Uterus (tissue), 2 donors: Measurements from ENCODE around the gene FDX1.

Source experiments
- POLR2A ChIP-seq, 2 donors: fragments of 450-650 bp; IDR thresholded peaks; one replicate each; pipeline ENCODE4 v1.6.1; 2016; ENCODE audit warnings: antibody characterized with exemption in 2 of 2, mild to moderate bottlenecking in 1 of 2, moderate library complexity in 1 of 2
- TF ChIP-seq, protein P1 (sequence below), 4 experiments: fragments of 200-600 bp in 2 of 4; fragments of 450-650 bp in 2 of 4; sonication (generic) in 2 of 4; IDR thresholded peaks; one replicate each; pipeline ENCODE4 v1.5.1; 2016 to 2019; ENCODE audit warnings: antibody characterized with exemption in 4 of 4, mild to moderate bottlenecking in 2 of 4, moderate library complexity in 1 of 4

DNA sequence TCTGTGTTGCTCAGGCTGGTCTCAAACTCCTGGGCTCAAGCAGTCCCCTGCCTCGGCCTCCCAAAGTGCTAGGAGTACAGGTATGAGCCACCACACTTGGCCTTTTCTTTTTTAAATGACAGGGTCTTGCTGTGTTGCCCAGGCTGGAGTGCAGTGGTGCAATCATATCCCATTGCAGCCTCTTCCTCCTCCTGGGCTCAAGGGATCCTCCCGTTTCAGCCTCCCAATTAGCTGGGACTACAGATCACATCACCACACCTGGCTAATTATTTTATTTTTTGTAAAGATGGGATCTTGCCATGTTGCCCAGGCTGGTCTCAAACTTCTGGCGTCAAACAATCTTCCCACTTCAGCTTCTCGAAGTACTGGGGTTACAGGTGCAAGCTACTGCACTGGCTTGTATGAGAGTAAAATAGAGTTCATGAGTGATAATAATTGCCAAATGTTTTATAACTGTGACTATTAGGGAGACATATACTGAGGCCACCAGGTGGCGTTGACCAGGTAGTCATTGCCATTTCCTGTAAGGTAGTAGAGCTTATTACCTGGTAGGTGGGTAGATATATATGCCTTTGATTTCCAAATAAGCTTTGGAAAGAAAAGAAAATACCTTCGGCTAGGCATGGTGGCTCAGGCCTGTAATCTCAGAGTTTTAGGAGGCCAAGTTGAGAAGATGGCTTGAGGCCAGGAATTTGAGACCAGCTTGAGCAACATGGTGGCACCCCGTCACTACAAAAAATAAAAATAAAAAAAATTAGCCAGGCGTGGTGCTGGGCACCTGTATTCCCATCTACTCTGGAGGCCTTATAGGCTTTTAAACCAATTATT, 5.4 kb downstream of the FDX1 start:
- no peak for TF ChIP-seq POLR2A (IDR thresholded peaks at IDR 0.05)
- TF ChIP-seq, protein P1, sequence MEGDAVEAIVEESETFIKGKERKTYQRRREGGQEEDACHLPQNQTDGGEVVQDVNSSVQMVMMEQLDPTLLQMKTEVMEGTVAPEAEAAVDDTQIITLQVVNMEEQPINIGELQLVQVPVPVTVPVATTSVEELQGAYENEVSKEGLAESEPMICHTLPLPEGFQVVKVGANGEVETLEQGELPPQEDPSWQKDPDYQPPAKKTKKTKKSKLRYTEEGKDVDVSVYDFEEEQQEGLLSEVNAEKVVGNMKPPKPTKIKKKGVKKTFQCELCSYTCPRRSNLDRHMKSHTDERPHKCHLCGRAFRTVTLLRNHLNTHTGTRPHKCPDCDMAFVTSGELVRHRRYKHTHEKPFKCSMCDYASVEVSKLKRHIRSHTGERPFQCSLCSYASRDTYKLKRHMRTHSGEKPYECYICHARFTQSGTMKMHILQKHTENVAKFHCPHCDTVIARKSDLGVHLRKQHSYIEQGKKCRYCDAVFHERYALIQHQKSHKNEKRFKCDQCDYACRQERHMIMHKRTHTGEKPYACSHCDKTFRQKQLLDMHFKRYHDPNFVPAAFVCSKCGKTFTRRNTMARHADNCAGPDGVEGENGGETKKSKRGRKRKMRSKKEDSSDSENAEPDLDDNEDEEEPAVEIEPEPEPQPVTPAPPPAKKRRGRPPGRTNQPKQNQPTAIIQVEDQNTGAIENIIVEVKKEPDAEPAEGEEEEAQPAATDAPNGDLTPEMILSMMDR (IDR thresholded peaks at IDR 0.05), result no peak
